GOT3 (cell line): ENCODE data around the gene MIF4GD.
"Not testable (repeated sequence)": the region's sequence is repeated elsewhere in the genome, so short reads cannot be mapped to it uniquely, and the experiment has no call there.

Source experiments
- DNase-seq: peaks from one replicate; lab custom pipeline; 2025; ENCODE audit warnings: mixed read lengths; lab: John Stamatoyannopoulos, UW

Gene MIF4GD

DNA sequence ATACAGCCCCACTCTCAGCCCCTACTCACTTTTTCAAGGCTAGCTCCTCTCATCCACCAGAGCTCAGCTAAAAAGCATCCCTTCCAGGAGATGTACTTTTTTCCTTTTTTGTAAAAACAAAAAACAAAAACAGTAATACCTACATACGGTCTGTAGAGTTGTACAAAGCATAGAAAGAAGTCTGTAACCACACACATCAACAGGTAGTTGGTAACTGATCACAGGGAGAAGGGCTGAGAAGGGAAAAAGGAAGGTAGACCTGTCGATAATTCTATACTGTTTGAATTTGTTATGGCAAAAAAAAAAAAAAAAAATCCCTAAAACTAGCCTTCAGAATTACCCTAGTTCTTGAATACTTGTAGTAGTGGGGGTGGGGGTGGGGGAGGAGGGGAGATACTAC lies 17.3 kb upstream of the MIF4GD start:
- no peak for DNase-seq

GRCh38 chr17:75287221-75287620 lies 16.2 kb upstream of the MIF4GD start:
- no peak for DNase-seq

- DNase-seq = no peak
These were observed 14.1 kb upstream of the MIF4GD start for GRCh38 chr17:75285123-75285522.

GRCh38 chr17:75280189-75280588 lies 9.2 kb upstream of the MIF4GD start:
- not testable (repeated sequence) for DNase-seq

DNA sequence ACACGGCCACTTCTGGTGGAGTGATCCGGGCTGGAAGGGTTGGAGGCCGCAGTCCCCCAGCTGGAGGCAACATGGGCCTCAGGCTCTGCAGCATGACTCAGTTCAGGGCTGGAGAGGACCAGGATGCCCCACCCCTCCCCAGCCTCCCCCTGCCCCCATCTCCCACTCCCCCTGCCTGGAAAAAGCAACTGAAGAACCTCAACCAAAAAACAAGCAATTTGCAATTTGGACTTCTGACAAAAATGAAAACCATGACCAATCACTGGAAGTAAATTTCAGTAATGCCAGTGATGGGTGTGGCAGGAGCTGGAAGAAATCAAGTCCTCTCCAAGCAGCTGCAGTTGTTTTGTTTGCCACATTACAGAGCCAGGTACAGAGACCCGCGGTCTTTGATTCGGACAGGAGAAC lies 6.6 kb upstream of the MIF4GD start:
- DNase-seq = no peak

DNA sequence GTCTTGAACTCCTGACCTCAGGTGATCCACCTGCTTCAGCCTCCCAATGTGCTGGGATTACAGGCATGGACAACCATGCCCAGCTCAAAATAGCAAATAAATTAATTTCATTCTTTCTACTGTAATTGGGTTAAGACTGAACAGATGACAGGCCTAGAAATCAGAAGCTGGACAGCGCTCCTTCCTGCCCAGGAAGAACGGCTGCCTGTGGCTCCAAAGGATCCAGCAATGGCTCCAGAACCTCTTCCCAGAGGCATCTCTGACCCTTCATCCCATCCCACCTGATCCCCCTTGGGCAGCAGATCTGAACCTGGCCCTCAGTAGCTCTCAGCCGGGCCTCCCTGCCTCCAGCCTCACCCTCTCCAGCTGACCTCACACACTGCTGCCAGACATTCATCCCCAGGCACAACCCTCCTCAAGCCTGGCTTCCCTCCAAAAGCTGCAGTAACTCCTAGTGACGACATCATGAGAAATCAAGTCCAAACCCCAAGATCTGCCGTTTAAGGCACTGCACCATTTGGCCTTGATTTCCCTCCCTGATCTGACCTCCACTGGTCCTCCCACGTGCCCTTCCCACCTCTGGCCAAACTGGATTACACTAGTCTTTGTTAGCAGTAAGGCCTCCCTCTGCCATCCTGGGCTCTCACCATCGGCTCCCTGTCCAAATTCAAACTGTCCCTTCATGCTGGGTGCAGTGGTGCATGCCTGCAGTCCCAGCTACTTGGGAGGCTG lies 3.1 kb upstream of the MIF4GD start:
- DNase-seq = no peak

DNA sequence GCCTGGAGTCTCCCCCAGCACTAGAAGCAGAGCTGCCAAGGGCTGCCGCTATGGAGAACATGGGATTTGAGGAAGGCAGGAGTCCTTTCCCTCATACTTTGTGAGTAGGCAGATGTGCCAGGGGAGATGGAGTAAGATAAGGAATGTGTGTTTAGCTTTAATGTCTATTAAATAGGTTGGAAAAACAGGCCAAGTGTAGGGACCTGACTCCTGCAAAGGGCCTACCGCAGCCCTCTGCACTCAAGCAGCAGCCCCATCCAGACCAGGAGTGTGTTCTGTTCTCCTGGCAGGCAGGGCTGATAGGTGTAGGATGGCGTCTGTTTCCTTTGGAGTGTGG lies 1.8 kb upstream of the MIF4GD start:
- DNase-seq = no peak

GRCh38 chr17:75271955-75272847 lies 1.2 kb upstream of the MIF4GD start:
- no peak for DNase-seq

- DNase-seq = peak; percentile 55
These were observed 363 bp upstream of the MIF4GD start for GRCh38 chr17:75271233-75271954.

DNA sequence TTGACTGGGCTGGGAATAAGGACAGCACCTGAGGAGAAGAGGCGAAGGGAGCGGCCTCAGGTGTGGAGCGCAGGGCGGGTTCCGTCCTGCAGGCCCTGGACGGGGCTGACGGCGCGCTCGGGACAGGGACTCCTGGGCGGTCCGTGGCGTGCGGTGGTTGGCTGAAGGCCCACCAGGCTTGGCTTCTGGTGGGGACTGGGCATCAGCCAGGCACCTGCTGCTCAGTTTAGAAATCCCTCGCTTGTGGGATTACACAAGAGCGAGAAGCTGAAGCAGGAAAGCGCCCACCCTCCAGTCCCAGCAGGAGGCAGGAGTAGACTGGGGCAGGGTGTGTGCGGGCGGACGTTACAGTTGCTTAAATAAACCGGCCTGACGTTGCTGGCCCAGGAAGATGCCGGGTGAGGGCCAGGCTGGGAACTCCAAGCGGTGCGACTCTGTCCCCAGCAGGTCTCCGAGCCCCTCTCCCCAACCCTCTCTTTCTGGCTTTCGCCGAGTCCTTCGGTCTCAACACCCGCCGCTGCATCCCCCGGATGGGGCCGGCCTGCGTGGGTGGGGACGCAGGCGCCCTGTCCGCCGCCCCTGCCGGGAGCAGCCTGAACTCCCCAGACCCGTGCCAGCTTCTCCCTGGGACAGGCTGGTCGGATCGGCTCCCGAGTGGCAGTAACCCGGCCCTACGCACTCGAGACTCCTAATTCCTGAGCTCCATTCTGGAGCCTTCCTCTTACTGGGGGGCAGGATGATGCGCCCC lies 639 bp downstream of the MIF4GD start:
- DNase-seq = peak; percentile 26

- DNase-seq = no peak
These were observed 1.2 kb downstream of the MIF4GD start for GRCh38 chr17:75269844-75270217.

- no peak for DNase-seq
These were observed 3.4 kb downstream of the MIF4GD start for GRCh38 chr17:75267411-75268232.

- DNase-seq = no peak
These were observed 3.9 kb downstream of the MIF4GD start for GRCh38 chr17:75267153-75267410.

DNA sequence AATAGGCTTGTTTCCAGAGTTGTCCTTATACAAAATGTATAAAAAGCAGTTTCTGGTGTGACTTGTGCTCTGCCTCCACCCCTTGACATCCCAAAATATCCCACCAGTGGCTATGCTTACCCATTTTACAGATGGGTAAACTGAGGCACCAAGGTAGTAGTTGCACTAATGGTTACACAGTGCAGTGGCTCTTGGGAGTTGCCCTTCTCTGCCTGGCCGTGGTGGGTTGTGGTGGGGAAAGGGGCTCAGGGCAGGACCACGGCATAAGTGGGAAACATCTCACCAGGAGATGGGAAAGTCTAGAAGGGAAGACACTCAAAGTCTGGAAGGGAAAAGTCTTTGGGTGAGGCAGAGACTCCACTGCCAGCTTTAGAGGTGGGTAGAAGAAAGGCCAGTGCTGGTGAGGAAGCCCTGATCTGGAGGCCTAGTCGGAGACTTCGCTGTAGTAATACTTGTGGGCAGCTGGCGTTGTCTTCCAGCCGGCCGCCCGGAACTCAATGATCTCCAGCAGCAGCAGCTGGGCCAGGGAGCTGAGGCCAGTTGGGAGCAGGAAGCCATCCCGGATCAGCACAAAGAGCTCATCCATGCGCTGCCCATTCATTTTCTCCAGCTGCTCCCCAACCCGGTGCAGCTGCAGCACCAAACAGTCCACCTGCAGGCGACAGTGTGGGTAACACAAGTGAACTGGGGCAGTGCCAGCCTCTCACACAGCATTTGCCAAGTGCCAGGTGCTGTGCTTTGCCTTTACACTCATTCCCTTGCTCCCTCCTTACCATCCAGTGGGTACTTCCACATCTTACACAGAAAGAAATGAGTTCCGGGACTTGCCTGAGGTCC lies 4.5 kb downstream of the MIF4GD start:
- DNase-seq = no peak

GRCh38 chr17:75265614-75266315 lies 5.3 kb downstream of the MIF4GD start:
- DNase-seq = no peak

DNA sequence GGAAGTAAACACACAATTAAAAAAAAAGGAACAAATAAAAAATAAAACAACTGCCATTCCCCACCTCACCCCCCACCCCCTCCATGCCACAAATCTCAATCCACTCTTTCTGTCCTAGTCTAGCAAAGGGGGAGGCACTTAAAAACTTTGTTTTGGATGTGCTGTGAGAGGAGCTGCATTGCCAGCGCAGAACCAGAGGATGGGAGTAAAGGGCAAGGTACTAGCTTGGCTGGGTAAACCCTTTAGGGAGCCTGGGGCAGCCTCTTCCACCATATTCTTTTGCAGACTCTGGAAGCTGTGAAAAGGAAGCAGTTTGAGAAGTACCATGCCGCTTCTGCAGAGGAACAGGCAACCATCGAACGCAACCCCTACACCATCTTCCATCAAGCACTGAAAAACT lies 8.0 kb downstream of the MIF4GD start:
- DNase-seq = no peak

- DNase-seq = no peak
These were observed 8.9 kb downstream of the MIF4GD start for GRCh38 chr17:75262112-75262606.

- peak; percentile 91 for DNase-seq
These were observed 9.5 kb downstream of the MIF4GD start, which contains the start of the genes GGA3 and MRPS7 for GRCh38 chr17:75261336-75262111. Gene GGA3 (minus strand): TSS chr17:75261606. CDS start chr17:75261587, 19 bp downstream. Gene MRPS7 (plus strand): TSS chr17:75261879. CDS start chr17:75261901, 22 bp downstream.
